HL-60 (cell line): ENCODE results near the gene P2RY12.

ENCODE experiments used
- DNase-seq, 2 experiments: peaks; one replicate each; pipeline ENCODE4 v3.0.0-alpha.2; 2010 to 2020; ENCODE audit warnings: low read depth in 1 of 2, low spot score in 1 of 2
- H3K27ac ChIP-seq: fragments of 250-450 bp; sonication (Bioruptor Pico); replicated peaks from 2 replicates; pipeline ENCODE4 v1.5.1; 2020; ENCODE audit warnings: mild to moderate bottlenecking, moderate library complexity
- H3K27me3 ChIP-seq: fragments of 250-450 bp; sonication (Bioruptor Pico); 2 replicates; pipeline ENCODE4 v1.5.1; 2021; ENCODE audit warnings: mild to moderate bottlenecking, moderate library complexity; ENCODE audit not compliant: insufficient read depth, poor library complexity, severe bottlenecking
- H3K4me3 ChIP-seq: replicated peaks from 2 replicates; pipeline ENCODE4 v1.5.1; 2011; ENCODE audit warnings: mild to moderate bottlenecking, control low read depth, low read length; ENCODE audit not compliant: insufficient read depth
- GABPA ChIP-seq: IDR thresholded peaks from 2 replicates; pipeline ENCODE4 v1.6.1; 2012; ENCODE audit warnings: low read depth
- POLR2AphosphoS5 ChIP-seq: IDR thresholded peaks from 2 replicates; pipeline ENCODE4 v1.6.1; 2012; ENCODE audit warnings: low read depth
- SPI1 ChIP-seq: IDR thresholded peaks from 2 replicates; pipeline ENCODE4 v1.6.1; 2012; ENCODE audit warnings: low read depth, mild to moderate bottlenecking, borderline replicate concordance
- TF ChIP-seq, protein P1 (sequence below): IDR thresholded peaks from one replicate; pipeline ENCODE4 v1.5.1; 2011; ENCODE audit warnings: low read length, control low read depth, inconsistent platforms; ENCODE audit not compliant: insufficient read depth
- TF ChIP-seq, protein P2 (sequence below): IDR thresholded peaks from 2 replicates; pipeline ENCODE4 v1.6.1; 2012; ENCODE audit warnings: low read depth; ENCODE audit not compliant: insufficient replicate concordance

Gene P2RY12

DNA sequence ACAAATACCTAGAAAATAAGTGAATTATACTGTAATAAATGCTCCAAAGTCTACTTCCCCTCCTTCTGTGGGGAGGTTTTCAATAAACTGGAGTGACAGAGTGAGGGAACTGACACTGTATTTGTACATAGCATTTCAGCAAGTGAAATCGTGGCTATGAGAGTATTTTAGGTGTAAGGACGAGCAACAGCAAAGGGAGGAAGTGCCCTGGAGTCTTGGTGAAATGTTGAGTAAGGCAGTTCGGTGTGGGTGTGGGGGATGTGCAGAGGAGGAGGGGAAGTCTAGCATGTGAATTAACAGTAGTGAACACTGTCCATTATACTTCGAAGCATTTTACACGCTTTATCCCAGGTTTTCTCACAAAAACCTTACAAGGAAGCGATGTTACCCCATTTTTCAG, 37.1 kb downstream of the P2RY12 start:
- peak overlapping the region; percentile 84 for H3K27ac ChIP-seq
- no peaks in the 10 kb centered on the region for H3K27me3 ChIP-seq
- DNase-seq: peak; percentile 80 to 96
- TF ChIP-seq, protein P1, sequence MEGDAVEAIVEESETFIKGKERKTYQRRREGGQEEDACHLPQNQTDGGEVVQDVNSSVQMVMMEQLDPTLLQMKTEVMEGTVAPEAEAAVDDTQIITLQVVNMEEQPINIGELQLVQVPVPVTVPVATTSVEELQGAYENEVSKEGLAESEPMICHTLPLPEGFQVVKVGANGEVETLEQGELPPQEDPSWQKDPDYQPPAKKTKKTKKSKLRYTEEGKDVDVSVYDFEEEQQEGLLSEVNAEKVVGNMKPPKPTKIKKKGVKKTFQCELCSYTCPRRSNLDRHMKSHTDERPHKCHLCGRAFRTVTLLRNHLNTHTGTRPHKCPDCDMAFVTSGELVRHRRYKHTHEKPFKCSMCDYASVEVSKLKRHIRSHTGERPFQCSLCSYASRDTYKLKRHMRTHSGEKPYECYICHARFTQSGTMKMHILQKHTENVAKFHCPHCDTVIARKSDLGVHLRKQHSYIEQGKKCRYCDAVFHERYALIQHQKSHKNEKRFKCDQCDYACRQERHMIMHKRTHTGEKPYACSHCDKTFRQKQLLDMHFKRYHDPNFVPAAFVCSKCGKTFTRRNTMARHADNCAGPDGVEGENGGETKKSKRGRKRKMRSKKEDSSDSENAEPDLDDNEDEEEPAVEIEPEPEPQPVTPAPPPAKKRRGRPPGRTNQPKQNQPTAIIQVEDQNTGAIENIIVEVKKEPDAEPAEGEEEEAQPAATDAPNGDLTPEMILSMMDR: no peak
- TF ChIP-seq POLR2AphosphoS5: peak; percentile 87
- TF ChIP-seq SPI1: peak; percentile 100
- H3K4me3 ChIP-seq: no peak overlapping the region

DNA sequence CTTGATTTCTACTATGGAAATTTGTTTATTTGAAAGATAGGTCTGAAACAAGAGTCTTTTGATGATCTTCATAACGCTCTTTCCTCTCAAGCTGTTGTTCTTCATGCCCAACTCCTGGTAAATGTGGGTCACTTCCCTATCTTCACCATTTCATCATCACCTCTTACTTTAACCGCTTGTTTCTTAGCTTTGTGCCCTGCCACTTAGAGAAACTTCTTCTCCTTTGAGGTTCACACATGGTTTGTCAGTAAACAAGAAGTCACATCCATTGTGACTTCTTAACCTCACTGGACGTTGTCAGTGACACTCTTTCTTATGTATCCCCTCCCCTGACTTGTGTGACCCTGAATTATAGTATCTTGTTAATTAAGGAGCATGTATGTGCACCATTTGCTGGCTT, 38.3 kb downstream of the P2RY12 start:
- H3K4me3 ChIP-seq: no peak overlapping the region
- DNase-seq: peak; percentile 82
- no peaks in the 10 kb centered on the region for H3K27me3 ChIP-seq
- TF ChIP-seq, protein P2, sequence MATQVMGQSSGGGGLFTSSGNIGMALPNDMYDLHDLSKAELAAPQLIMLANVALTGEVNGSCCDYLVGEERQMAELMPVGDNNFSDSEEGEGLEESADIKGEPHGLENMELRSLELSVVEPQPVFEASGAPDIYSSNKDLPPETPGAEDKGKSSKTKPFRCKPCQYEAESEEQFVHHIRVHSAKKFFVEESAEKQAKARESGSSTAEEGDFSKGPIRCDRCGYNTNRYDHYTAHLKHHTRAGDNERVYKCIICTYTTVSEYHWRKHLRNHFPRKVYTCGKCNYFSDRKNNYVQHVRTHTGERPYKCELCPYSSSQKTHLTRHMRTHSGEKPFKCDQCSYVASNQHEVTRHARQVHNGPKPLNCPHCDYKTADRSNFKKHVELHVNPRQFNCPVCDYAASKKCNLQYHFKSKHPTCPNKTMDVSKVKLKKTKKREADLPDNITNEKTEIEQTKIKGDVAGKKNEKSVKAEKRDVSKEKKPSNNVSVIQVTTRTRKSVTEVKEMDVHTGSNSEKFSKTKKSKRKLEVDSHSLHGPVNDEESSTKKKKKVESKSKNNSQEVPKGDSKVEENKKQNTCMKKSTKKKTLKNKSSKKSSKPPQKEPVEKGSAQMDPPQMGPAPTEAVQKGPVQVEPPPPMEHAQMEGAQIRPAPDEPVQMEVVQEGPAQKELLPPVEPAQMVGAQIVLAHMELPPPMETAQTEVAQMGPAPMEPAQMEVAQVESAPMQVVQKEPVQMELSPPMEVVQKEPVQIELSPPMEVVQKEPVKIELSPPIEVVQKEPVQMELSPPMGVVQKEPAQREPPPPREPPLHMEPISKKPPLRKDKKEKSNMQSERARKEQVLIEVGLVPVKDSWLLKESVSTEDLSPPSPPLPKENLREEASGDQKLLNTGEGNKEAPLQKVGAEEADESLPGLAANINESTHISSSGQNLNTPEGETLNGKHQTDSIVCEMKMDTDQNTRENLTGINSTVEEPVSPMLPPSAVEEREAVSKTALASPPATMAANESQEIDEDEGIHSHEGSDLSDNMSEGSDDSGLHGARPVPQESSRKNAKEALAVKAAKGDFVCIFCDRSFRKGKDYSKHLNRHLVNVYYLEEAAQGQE: no peak
- TF ChIP-seq POLR2AphosphoS5 (peak; percentile 68; the same call in 1 of the 2 replicates), SPI1 (peak; percentile 95)
- H3K27ac ChIP-seq: peak overlapping the region; percentile 84

DNA sequence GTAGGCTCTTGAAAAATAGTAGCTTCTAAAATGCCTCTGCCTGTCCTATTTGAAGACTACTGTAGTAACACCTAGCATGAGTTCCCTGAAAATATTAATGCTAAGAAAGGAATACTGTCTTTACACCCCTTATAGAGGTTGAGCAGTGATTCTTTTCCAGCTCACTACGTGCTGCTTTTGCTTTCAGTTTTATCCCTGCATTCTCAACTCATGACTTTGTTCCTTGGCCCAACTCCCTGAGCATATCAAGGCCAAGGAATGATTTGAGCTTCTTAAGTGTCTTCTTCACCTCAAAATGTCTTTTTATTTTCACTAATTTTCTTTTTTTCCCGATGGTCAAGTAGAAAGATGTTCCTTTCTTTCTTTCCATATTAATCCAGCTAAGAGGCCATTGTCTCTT, 38.7 kb downstream of the P2RY12 start:
- TF ChIP-seq SPI1 (no peak), POLR2AphosphoS5 (no peak), GABPA (no peak)
- TF ChIP-seq, protein P1: no peak
- TF ChIP-seq, protein P2: no peak
- DNase-seq: no peak
- Histone ChIP-seq H3K4me3 (peak overlapping the region; percentile 3; the same call in 1 of the 2 replicates), H3K27ac (peak overlapping the region; percentile 84), H3K27me3 (no peaks in the 10 kb centered on the region)

DNA sequence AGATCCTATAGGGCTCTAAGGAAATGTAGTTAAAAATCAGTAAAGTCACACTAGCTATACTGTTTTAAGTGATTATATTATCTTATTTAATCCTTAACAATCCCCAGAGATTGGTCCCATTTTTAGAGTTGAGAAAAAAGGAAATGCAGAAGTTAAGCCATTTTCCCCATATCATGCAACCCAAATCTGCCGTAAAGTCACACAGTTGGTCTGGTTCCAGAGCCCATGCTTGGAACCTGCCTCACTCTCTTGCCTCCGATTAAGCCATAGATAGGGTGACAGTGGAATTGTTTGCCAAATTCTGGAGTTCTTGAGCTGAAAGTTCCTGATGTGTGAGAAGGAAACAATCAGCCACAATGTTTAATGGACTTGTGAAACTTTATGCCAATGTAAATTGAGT, 52.9 kb downstream of the P2RY12 start:
- H3K27me3 ChIP-seq: no peaks in the 10 kb centered on the region
- peak overlapping the region; percentile 51 for H3K27ac ChIP-seq
- peak; percentile 61; the same call in 1 of the 2 replicates for TF ChIP-seq SPI1
- no peak for TF ChIP-seq GABPA
- TF ChIP-seq, protein P2: no peak
- no peak overlapping the region for H3K4me3 ChIP-seq
- DNase-seq: peak in 1 of 2 experiments; percentile 41
